ENCODE measurements around the gene PEX11A. TPM values are rescaled to one million over a fixed set of nuclear protein-coding genes. Genes with fewer than 3 reads are reported as not detected.

The PEX11A gene
- total RNA-seq, 4 donors from 2014 or later = 18.4 to 134 (median 29.9) TPM

GRCh38 chr15:89669941-89670340 is 20.6 kb downstream of the PEX11A start:
- no peak for DNase-seq (ENCODE audit: low spot score)
- no peak for TF ChIP-seq CTCF (IDR thresholded peaks at IDR 0.05)

DNA sequence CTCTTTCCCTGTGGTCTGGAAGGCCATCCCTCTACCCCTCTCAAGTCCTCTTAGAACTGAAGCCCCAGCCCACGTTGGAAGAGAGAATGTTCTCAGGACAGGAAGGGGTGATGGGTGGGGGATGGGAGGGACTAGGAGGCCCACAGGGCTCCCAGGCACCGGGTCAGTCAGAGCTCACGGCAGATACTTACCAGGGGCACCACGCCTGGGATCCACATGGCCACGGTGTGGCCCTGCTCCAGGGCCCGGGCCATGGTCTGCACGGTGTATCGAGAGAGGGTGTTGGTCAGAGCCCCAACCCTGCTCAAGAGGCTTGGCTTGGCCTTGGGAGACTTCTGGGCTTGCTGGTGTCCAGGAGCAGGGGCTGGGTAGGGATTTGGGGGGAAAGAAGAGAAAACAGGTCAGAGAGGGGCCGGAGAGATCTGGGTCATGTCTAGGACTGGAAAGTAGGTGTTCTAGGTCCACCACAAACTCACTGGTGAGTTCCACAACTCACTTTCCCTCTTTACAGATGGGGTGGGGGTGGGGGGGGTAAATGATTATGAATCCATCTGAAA is 21.2 kb downstream of the PEX11A start:
- DNase-seq (ENCODE audit: low spot score) = no peak
- no peak for TF ChIP-seq CTCF (IDR thresholded peaks at IDR 0.05)
- no peak for ATAC-seq (ENCODE audit: low FRiP score)

More at GRCh38 chr15:89669941-89670340, 20.6 kb downstream of the PEX11A start:
- ATAC-seq (ENCODE audit: low FRiP score) = no peak

GRCh38 chr15:89668171-89668570 is 22.4 kb downstream of the PEX11A start:
- TF ChIP-seq CTCF (IDR thresholded peaks at IDR 0.05) = no peak

DNA sequence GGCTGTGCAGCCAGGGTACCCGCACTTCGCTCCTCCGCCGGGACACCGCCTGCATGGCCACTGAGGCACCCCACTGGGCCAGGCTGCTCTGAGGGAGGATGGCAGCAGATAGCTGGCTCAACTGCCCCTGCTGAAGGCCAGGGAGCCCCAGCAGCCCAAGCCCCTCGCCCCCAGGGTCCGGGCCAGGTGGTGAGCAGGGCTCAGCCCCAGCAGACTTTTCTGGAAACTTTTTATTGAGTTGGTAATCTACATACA is 22.9 kb downstream of the PEX11A start:
- ATAC-seq (ENCODE audit: low FRiP score) = no peak
- no peak for TF ChIP-seq CTCF (IDR thresholded peaks at IDR 0.05)
- DNase-seq (ENCODE audit: low spot score) = no peak

More at GRCh38 chr15:89668171-89668570, 22.4 kb downstream of the PEX11A start:
- DNase-seq (ENCODE audit: low spot score) (no peak), ATAC-seq (ENCODE audit: low FRiP score) (no peak)

DNA sequence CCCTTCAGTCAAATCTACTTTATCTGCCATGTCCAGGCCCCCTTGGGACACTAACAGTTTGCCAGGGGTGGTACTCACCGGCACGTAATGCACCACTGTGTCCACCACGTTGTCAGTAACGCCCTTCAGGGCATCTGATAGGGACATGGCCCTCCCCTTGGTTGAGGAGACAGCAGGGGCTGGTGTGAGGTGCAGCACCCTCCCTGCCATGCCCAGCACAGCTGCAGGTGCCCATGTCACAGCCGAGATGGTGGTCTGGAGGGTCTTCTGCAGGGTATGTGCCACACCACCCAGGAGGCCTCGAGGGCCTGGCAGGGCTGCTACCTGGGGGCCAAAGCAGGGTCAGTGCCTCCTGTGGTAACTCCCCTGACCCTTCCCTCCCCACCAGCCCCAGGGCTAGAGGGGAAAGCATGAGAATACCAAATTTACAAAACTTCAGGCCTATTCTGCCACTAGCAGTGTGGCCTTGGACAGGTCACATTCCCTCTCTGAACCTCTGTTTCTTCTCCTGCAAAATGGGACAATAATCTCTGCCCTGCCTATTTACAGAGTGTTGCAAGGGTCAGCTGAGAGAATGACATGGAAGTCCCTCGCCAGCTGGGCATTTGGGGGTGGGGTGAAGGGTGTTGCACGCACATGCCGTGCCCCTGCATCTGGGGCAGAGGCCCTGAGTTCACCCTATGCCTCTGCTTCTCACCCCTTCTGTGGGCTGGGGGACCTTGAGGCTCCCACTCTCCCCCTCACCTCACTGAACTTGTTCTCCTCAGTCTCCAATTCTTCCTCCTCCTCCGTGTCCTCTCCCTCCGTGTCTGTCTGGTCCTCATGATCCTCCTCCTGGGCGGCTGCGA is 23.5 kb downstream of the PEX11A start:
- DNase-seq (ENCODE audit: low spot score) (no peak), ATAC-seq (ENCODE audit: low FRiP score) (no peak)
- no peak for TF ChIP-seq CTCF (IDR thresholded peaks at IDR 0.05)

DNA sequence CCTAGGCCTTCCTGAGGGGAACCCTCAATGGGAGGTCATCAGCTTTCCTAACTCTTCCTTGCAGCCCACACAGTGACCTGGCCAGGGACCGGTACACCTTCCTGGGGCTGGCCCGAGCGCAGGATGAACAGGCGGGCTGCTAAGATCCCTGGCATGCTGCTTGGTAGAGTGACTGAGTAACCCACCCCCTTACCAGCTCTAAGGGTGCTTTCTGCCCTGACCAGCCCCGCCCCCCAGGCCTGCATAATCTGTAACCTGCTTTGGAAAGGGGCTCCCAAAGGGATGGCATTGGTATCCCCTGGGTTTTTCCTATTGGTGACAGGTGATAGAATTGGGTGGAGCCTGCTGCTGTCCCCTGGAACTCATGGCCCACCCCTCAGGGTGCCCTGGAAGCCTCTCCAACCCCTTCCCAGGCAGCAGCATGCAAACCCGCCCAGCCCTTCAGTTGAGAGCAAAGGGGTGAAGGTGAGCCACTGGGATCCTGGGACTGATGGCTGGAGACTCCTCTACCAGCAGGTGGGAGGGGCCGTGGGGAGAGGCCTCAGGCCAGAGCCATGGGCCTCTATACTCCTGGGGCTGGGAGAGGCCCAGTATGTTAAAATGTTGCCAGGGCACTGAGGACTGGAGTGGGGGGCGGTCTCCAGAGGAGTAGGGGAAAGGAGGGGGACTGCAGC is 24.2 kb downstream of the PEX11A start:
- no peak for TF ChIP-seq CTCF (IDR thresholded peaks at IDR 0.05)
- DNase-seq (ENCODE audit: low spot score) = no peak
- no peak for ATAC-seq (ENCODE audit: low FRiP score)

Measured in omental fat pad (tissue), 4 donors.